ENCODE measurements around the gene LIN52. TPM values are rescaled to one million over a fixed set of nuclear protein-coding genes. Genes with fewer than 3 reads are reported as not detected.

The LIN52 gene
- total RNA-seq, 1 donor from 2014 or later, result 8.4 TPM

DNA sequence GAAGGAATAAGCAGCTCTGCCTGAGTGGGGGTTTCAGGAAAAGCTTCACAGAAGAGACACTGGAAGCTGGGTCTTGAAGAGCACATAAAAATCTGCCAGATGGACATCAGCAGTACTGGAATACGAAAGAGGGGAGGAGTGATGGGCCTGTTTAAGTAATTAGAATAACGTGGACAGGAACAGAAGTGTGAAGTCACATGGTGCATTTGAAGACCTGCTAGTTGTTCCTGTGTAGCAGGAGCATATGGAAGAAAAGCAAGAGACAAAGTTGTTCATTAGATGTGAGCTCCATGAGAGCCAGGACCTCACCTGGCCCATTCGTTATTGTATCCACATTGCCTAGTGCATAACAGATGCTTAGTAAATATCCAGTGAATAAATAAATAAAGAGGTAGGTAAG, 85.2 kb downstream of the LIN52 start:
- no peaks in the 10 kb centered on the region for H3K36me3 ChIP-seq (ENCODE audit: control insufficient read depth, insufficient read depth, low read length)
- FAIRE-seq (no peak), DNase-seq (ENCODE audit: low read depth) (no peak)
- no peaks in the 10 kb centered on the region for H3K27me3 ChIP-seq (ENCODE audit: control insufficient read depth, insufficient read depth, low read length)
- TF ChIP-seq, protein P1, sequence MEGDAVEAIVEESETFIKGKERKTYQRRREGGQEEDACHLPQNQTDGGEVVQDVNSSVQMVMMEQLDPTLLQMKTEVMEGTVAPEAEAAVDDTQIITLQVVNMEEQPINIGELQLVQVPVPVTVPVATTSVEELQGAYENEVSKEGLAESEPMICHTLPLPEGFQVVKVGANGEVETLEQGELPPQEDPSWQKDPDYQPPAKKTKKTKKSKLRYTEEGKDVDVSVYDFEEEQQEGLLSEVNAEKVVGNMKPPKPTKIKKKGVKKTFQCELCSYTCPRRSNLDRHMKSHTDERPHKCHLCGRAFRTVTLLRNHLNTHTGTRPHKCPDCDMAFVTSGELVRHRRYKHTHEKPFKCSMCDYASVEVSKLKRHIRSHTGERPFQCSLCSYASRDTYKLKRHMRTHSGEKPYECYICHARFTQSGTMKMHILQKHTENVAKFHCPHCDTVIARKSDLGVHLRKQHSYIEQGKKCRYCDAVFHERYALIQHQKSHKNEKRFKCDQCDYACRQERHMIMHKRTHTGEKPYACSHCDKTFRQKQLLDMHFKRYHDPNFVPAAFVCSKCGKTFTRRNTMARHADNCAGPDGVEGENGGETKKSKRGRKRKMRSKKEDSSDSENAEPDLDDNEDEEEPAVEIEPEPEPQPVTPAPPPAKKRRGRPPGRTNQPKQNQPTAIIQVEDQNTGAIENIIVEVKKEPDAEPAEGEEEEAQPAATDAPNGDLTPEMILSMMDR (IDR thresholded peaks at IDR 0.05; ENCODE audit: insufficient read depth, low read length, severe bottlenecking), result no peak
- no peak overlapping the region for H3K4me3 ChIP-seq (ENCODE audit: low read depth, low read length)

DNA sequence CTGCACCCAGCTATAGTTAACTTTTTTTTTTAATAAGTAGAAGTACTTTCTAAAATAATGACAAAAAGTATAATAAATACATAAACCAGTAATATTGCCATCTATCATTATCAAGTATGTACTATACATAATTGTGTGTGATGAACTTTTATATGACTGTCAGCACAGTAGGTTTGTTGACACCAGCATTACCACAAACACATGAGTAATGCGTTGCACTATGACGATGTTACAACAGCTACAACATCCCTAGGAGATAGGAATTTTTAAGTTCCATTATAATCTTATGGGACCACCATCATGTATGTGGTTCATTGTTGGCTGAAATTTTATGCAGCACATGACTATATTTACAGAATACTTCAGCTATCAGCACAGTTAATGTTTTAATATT, 91.6 kb downstream of the LIN52 start:
- FAIRE-seq (no peak), DNase-seq (ENCODE audit: low read depth) (no peak)
- Histone ChIP-seq H3K36me3 (ENCODE audit: control insufficient read depth, insufficient read depth, low read length) (no peaks in the 10 kb centered on the region), H3K27me3 (ENCODE audit: control insufficient read depth, insufficient read depth, low read length) (no peaks in the 10 kb centered on the region), H3K4me3 (ENCODE audit: low read depth, low read length) (no peak overlapping the region)
- TF ChIP-seq, protein P1 (IDR thresholded peaks at IDR 0.05; ENCODE audit: insufficient read depth, low read length, severe bottlenecking), result no peak

DNA sequence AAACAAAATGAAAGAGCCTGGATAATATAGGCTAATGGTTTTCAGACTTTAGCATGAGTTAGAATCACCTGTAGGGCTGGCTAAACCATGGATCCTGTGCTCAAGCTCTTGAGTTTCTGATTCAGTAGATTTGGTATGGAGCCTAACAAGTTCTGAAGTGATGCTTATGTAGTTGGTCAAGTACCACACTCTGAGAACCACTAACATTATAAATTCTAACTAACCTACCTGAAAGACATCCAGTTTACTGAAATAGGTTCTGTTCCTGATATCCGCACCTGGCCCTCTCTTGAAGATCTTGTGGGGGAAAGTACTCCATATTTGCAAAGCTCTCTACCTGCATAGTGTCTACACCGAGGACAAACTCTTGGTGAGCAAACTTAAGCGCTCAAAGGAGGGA, 95.1 kb downstream of the LIN52 start:
- DNase-seq (ENCODE audit: low read depth), result no peak
- Histone ChIP-seq H3K4me3 (ENCODE audit: low read depth, low read length) (no peak overlapping the region), H3K27me3 (ENCODE audit: control insufficient read depth, insufficient read depth, low read length) (no peaks in the 10 kb centered on the region), H3K36me3 (ENCODE audit: control insufficient read depth, insufficient read depth, low read length) (no peaks in the 10 kb centered on the region)
- no peak for FAIRE-seq
- TF ChIP-seq, protein P1 (IDR thresholded peaks at IDR 0.05; ENCODE audit: insufficient read depth, low read length, severe bottlenecking), result no peak

DNA sequence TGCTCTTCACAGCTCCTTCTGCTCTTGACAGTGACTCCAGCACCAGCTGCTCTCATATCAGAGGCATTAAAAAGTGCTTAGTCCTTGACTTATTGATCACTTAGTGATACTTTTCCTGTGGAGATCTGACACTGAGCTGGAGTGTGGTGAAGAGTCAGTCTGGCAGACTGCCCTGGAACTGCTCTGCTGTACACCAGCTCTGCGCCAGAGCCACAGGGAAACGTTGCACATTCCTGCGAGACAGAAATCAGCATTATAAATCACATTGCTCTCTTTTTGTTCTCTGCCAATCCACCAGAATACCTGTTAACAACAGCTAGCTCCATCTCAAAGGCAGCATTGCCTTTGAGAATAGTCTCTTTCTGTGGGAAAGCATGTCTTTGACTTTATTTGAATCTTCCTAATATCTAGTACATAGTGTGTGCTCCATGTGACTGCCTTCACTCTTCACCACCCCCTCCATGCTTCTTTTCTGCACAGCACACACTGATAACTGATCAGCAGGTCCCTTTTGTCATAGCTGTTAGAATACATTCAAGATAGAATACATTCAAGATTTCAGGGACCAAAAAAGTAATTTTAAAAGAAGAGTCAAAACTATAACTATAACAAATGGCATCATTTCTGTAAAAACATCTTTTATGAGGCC, 106.3 kb downstream of the LIN52 start:
- H3K4me3 ChIP-seq (ENCODE audit: low read depth, low read length), result no peak overlapping the region
- DNase-seq (ENCODE audit: low read depth) (no peak), FAIRE-seq (no peak)
- H3K27me3 ChIP-seq (ENCODE audit: control insufficient read depth, insufficient read depth, low read length), result no peaks in the 10 kb centered on the region
- no peaks in the 10 kb centered on the region for H3K36me3 ChIP-seq (ENCODE audit: control insufficient read depth, insufficient read depth, low read length)
- TF ChIP-seq, protein P1 (IDR thresholded peaks at IDR 0.05; ENCODE audit: insufficient read depth, low read length, severe bottlenecking), result no peak

DNA sequence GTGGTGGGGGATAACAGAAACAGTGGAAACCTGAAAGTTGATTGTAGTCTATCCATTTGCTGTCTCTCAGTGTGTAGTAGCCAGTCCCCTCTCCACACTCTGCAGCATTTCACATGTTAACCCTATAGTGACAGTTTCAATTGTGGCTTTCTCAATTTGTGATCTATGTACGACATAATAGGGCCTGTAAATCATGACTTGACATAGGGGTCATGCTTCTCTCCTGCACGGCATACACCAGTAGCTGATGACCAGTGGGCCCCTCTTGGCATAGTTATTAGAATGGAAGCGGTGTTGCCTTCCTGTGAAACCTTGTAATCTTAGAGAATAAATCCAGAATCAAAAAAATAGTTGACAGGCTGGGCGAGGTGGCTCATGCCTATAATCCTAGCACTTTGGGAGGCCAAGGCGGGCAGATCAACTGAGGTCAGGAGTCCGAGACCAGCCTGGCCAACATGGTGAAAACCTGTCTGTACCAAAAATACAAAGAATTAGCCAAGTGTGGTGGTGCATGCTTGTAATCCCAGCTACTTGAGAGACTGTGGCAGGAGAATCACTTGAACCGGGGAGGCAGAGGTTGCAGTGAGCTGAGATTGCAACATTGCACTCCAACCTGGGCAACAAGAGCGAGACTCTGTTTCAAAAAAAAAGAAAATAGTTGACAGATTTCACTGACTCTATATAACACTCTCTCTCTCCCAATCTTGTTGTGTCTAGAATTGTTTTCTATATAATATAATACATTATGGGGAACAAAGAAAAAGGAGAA, 109.9 kb downstream of the LIN52 start:
- no peak for FAIRE-seq
- Histone ChIP-seq H3K36me3 (ENCODE audit: control insufficient read depth, insufficient read depth, low read length) (no peaks in the 10 kb centered on the region), H3K4me3 (ENCODE audit: low read depth, low read length) (no peak overlapping the region), H3K27me3 (ENCODE audit: control insufficient read depth, insufficient read depth, low read length) (no peaks in the 10 kb centered on the region)
- no peak for DNase-seq (ENCODE audit: low read depth)
- TF ChIP-seq, protein P1 (IDR thresholded peaks at IDR 0.05; ENCODE audit: insufficient read depth, low read length, severe bottlenecking), result no peak
